NB4 (cell line): Measurements from ENCODE around the gene TSNAX.

ENCODE experiments used
- CTCF ChIP-seq: IDR thresholded peaks from one replicate; pipeline ENCODE4 v1.5.1; 2012; ENCODE audit warnings: low read depth, low read length
- MYC ChIP-seq: IDR thresholded peaks from 2 replicates; pipeline ENCODE4 v1.6.1; 2011; ENCODE audit warnings: low read depth, low read length

GRCh38 chr1:231611851-231612250 is 83.4 kb downstream of the TSNAX start:
- no peak for TF ChIP-seq CTCF
- no peak for TF ChIP-seq MYC
